ENCODE measurements around the gene VSTM4. TPM values are rescaled to one million over a fixed set of nuclear protein-coding genes. Genes with fewer than 3 reads are reported as not detected.

The VSTM4 gene
- total and polyA plus RNA-seq, 2 of the 4 experiments (the other 2 are of a cell fraction): 2.4 to 2.9 TPM

- no TSS peak for BruUV-seq (replicated peaks)
- H3K27me3 ChIP-seq (ENCODE audit: control insufficient read depth, insufficient read depth, low read length): peaks cover 42% of the 10 kb centered on the region
- no peak for DNase-seq
- H3K27ac ChIP-seq (ENCODE audit: insufficient read depth, low read length): no peak overlapping the region
- ChIA-PET POLR2A (ENCODE audit: unreplicated experiment) (no interaction called here), CTCF (no interaction called here)
- H2BK20ac ChIP-seq (ENCODE audit: low read depth, low read length): no peak overlapping the region
- no peak overlapping the region for H3K9ac ChIP-seq (ENCODE audit: low read depth, low read length)
- no peak overlapping the region for H3K56ac ChIP-seq (ENCODE audit: extremely low read depth, insufficient read depth, low read length)
- H3K4me3 ChIP-seq (ENCODE audit: insufficient read depth, low read depth, low read length): no peak overlapping the region
- H3K9me3 ChIP-seq (ENCODE audit: control insufficient read depth, insufficient read depth, low read length): no peaks in the 10 kb centered on the region; the same call in 1 of the 2 replicates
- no peak overlapping the region for H2BK120ac ChIP-seq (ENCODE audit: low read depth, low read length)
- H2AK9ac ChIP-seq (replicated peaks; ENCODE audit: low read depth, low read length, poor library complexity): no peak overlapping the region
- 80% methylated on average over 1 of the region's 1 CpG; no CpG with 5 or more reads in 1 of the 2 experiments for WGBS, 2 experiments (ENCODE audit: extremely low coverage in 2 of 2, insufficient read length in 1 of 2)
- no peak overlapping the region for H3K4ac ChIP-seq (ENCODE audit: low read depth, low read length)
- intact Hi-C loops (cut with micrococcal nuclease): no loop called here
- no peak overlapping the region for H4K5ac ChIP-seq (ENCODE audit: low read depth, low read length)
- no peak overlapping the region for H3K23ac ChIP-seq (ENCODE audit: low read depth, low read length)
- no peak overlapping the region for H3K18ac ChIP-seq (ENCODE audit: low read depth, low read length)
- no peak overlapping the region for H2BK5ac ChIP-seq (ENCODE audit: low read depth, low read length, poor library complexity, severe bottlenecking)
- no peaks in the 10 kb centered on the region for H3K79me1 ChIP-seq (ENCODE audit: low read depth in 1 of 2, low read length in 2 of 2)
- no peaks in the 10 kb centered on the region for H3K36me3 ChIP-seq (ENCODE audit: control insufficient read depth, insufficient read depth, low read length)
- H2AFZ ChIP-seq (replicated peaks; ENCODE audit: low read length, poor library complexity): no peak overlapping the region
- no peak overlapping the region for H3K4me2 ChIP-seq (ENCODE audit: low read depth, low read length)
- TF ChIP-seq MAZ (IDR thresholded peaks at IDR 0.05; ENCODE audit: borderline replicate concordance, low read depth, low read length) (no peak), CHD1 (IDR thresholded peaks at IDR 0.05; ENCODE audit: low read depth, low read length) (no peak), CEBPB (IDR thresholded peaks at IDR 0.05; ENCODE audit: low read depth, low read length) (no peak), BHLHE40 (IDR thresholded peaks at IDR 0.05; ENCODE audit: low read depth, low read length) (no peak), USF2 (IDR thresholded peaks at IDR 0.05; ENCODE audit: low read depth, low read length) (no peak), RCOR1 (IDR thresholded peaks at IDR 0.05; ENCODE audit: insufficient replicate concordance, low read length) (no peak), FOS (IDR thresholded peaks at IDR 0.05; ENCODE audit: low read depth, low read length) (no peak)
- no peaks in the 10 kb centered on the region; the same call in 1 of the 2 replicates for H3K4me1 ChIP-seq (ENCODE audit: control insufficient read depth, insufficient read depth, low read length)
- H4K20me1 ChIP-seq (ENCODE audit: insufficient read depth, low read length): no peaks in the 10 kb centered on the region
- no peak for ATAC-seq (ENCODE audit: low read depth)
- H4K91ac ChIP-seq (ENCODE audit: insufficient read depth, low read depth, low read length): no peak overlapping the region
- H2BK15ac ChIP-seq (ENCODE audit: low read depth, low read length): no peak overlapping the region
- no peak overlapping the region for H4K8ac ChIP-seq (ENCODE audit: low read depth in 2 of 2, low read length in 2 of 2)
- no peaks in the 10 kb centered on the region for H3K9me1 ChIP-seq (ENCODE audit: insufficient read depth, low read length)
- no peak overlapping the region for H3K14ac ChIP-seq (replicated peaks; ENCODE audit: low read depth, low read length)
- dilution Hi-C loops (cut with HindIII; ENCODE audit: low sequenced_read_pairs, unreplicated experiment): no loop called here
- no peak overlapping the region for H2AK5ac ChIP-seq (ENCODE audit: low read depth, low read length)
- in situ Hi-C loops (cut with MboI; ENCODE audit: low sequenced_read_pairs): no loop called here
Measured at GRCh38 chr10:49129376-49129775, 14.1 kb upstream of the VSTM4 start.
